Natural killer cell (primary cell): ENCODE results near the gene BAIAP2. TPM values are rescaled to one million over a fixed set of nuclear protein-coding genes. Genes with fewer than 3 reads are reported as not detected.

Experiments
- ATAC-seq, 3 donors: fragments of 150-1000 bp in 2 of 3; fragments of 200-7000 bp in 1 of 3; cut with Tn5 transposase; 1 replicate in 1 of 3; 2 replicates in 2 of 3; pipeline ENCODE4 v1.10.0; 2021; ENCODE audit warnings: mild to moderate bottlenecking in 2 of 3, moderate library complexity in 2 of 3
- DNase-seq, 2 donors: peaks; one replicate each; pipeline versions ENCODE4 v3.0.0 to v3.0.0-alpha.2; 2013 to 2021; ENCODE audit warnings: mixed read lengths in 1 of 2
- H3K27ac ChIP-seq: one replicate; pipeline ENCODE4 v1.5.1; 2013; ENCODE audit warnings: mild to moderate bottlenecking, low read length
- H3K27me3 ChIP-seq: one replicate; pipeline ENCODE4 v1.6.1; 2013; ENCODE audit warnings: low read length; ENCODE audit not compliant: control insufficient read depth, insufficient read depth
- H3K36me3 ChIP-seq: one replicate; pipeline ENCODE4 v1.6.1; 2013; ENCODE audit warnings: low read length; ENCODE audit not compliant: control insufficient read depth, insufficient read depth
- H3K4me1 ChIP-seq: one replicate; pipeline ENCODE4 v1.6.1; 2013; ENCODE audit warnings: low read length; ENCODE audit not compliant: control insufficient read depth, insufficient read depth
- H3K4me3 ChIP-seq: one replicate; pipeline ENCODE4 v1.5.1; 2013; ENCODE audit warnings: low read length
- H3K9me3 ChIP-seq: one replicate; pipeline ENCODE4 v1.6.1; 2013; ENCODE audit warnings: low read length; ENCODE audit not compliant: control insufficient read depth, insufficient read depth
- H3K27ac Mint-ChIP-seq, 2 donors: one replicate each; pipeline ENCODE4 v1.8.0; 2022; ENCODE audit warnings: mild to moderate bottlenecking in 2 of 2, mixed read lengths in 2 of 2, moderate library complexity in 1 of 2
- H3K27me3 Mint-ChIP-seq, 2 donors: one replicate each; pipeline ENCODE4 v1.8.0; 2022; ENCODE audit warnings: low read depth in 2 of 2, mixed read lengths in 2 of 2
- H3K36me3 Mint-ChIP-seq: one replicate; pipeline ENCODE4 v1.8.0; 2022; ENCODE audit warnings: mixed read lengths
- H3K4me1 Mint-ChIP-seq, 2 donors: one replicate each; pipeline ENCODE4 v1.8.0; 2022; ENCODE audit warnings: mixed read lengths in 2 of 2
- H3K4me3 Mint-ChIP-seq: one replicate; pipeline ENCODE4 v1.8.0; 2022; ENCODE audit warnings: mild to moderate bottlenecking, moderate library complexity, mixed read lengths
- H3K9me3 Mint-ChIP-seq, 2 donors: one replicate each; pipeline ENCODE4 v1.8.0; 2022; ENCODE audit warnings: mixed read lengths in 2 of 2
- CTCF ChIP-seq: fragments of 200-600 bp; IDR thresholded peaks from one replicate; pipeline ENCODE4 v1.8.0; 2022; ENCODE audit warnings: antibody characterized with exemption
- WGBS: methylation state at CpG from one replicate; pipeline ENCODE4 v1.1.7; 2013; ENCODE audit warnings: missing lambda C conversion rate; ENCODE audit not compliant: insufficient coverage; 5-methylcytosine and 5-hydroxymethylcytosine counted together
- intact Hi-C: fragments of 100-400 bp; cut with micrococcal nuclease; formaldehyde crosslinking; loops from one replicate; pipeline ENCODE4 v1.14.2; 2022
- total RNA-seq, 4 donors: library from RNA; stranded (reverse); fragments of 120-200 nt in 1 of 4; gene quantifications; one replicate each; pipeline versions ENCODE4 v1.2.3 to v1.2.4, GENCODE V29; 2013 to 2022

The BAIAP2 gene
- total RNA-seq, 3 donors from 2014 or later (not counting 1 experiment from before 2014, with no cell fraction given), result 6.7 to 12.3 (median 10.4) TPM

- no peaks in the 10 kb centered on the region for H3K9me3 Mint-ChIP-seq
- Histone ChIP-seq H3K4me1 (peaks cover 15% of the 10 kb centered on the region), H3K9me3 (no peaks in the 10 kb centered on the region), H3K36me3 (no peaks in the 10 kb centered on the region), H3K27me3 (no peaks in the 10 kb centered on the region), H3K27ac (no peak overlapping the region), H3K4me3 (no peak overlapping the region)
- H3K36me3 Mint-ChIP-seq, result no peaks in the 10 kb centered on the region
- H3K4me1 Mint-ChIP-seq, result peaks cover 0 to 13% of the 10 kb centered on the region in 2 donors
- intact Hi-C loops, result no loop called here
- DNase-seq (no peak), ATAC-seq (no peak)
- H3K27ac Mint-ChIP-seq, result peak overlapping the region in 1 of 2 donors; percentile 92
- no peak for TF ChIP-seq CTCF
- H3K4me3 Mint-ChIP-seq, result no peak overlapping the region
- WGBS, result 97% methylated on average over 33 of the region's 33 CpGs
- H3K27me3 Mint-ChIP-seq, result no peaks in the 10 kb centered on the region
Observed at GRCh38 chr17:81120149-81120484, 85.2 kb downstream of the BAIAP2 start.

GRCh38 chr17:81120695-81121621, 86.0 kb downstream of the BAIAP2 start:
- Histone ChIP-seq H3K27me3 (no peaks in the 10 kb centered on the region), H3K27ac (no peak overlapping the region), H3K4me3 (no peak overlapping the region), H3K4me1 (peaks cover 15% of the 10 kb centered on the region), H3K36me3 (no peaks in the 10 kb centered on the region), H3K9me3 (no peaks in the 10 kb centered on the region)
- peaks cover 0 to 13% of the 10 kb centered on the region in 2 donors for H3K4me1 Mint-ChIP-seq
- no peak overlapping the region for H3K4me3 Mint-ChIP-seq
- no peaks in the 10 kb centered on the region for H3K36me3 Mint-ChIP-seq
- H3K27ac Mint-ChIP-seq, result peak overlapping the region in 1 of 2 donors; percentile 69
- WGBS, result 90% methylated on average over 45 of the region's 45 CpGs
- intact Hi-C loops, result no loop called here
- peak in 1 of 2 donors; percentile 29 for DNase-seq
- no peak for ATAC-seq
- no peaks in the 10 kb centered on the region for H3K27me3 Mint-ChIP-seq
- no peaks in the 10 kb centered on the region for H3K9me3 Mint-ChIP-seq
- no peak for TF ChIP-seq CTCF

GRCh38 chr17:81121841-81122733, 87.1 kb downstream of the BAIAP2 start:
- intact Hi-C loops, result no loop called here
- H3K4me1 ChIP-seq, result peaks cover 15% of the 10 kb centered on the region
- no peak for DNase-seq
- H3K27ac ChIP-seq, result no peak overlapping the region
- Mint-ChIP-seq H3K4me3 (no peak overlapping the region), H3K36me3 (no peaks in the 10 kb centered on the region), H3K27ac (no peak overlapping the region), H3K9me3 (no peaks in the 10 kb centered on the region), H3K4me1 (peaks cover 0 to 13% of the 10 kb centered on the region in 2 donors), H3K27me3 (no peaks in the 10 kb centered on the region)
- 94% methylated on average over 109 of the region's 109 CpGs for WGBS
- no peaks in the 10 kb centered on the region for H3K27me3 ChIP-seq
- no peaks in the 10 kb centered on the region for H3K9me3 ChIP-seq
- no peak for TF ChIP-seq CTCF
- no peaks in the 10 kb centered on the region for H3K36me3 ChIP-seq
- no peak overlapping the region for H3K4me3 ChIP-seq
- no peak for ATAC-seq
